MV-4-11 (cell line): ENCODE measurements around the gene GASK1B.

Experiments used
- DNase-seq: peaks from one replicate; lab custom pipeline; 2025; lab: John Stamatoyannopoulos, UW

GASK1B gene

DNA sequence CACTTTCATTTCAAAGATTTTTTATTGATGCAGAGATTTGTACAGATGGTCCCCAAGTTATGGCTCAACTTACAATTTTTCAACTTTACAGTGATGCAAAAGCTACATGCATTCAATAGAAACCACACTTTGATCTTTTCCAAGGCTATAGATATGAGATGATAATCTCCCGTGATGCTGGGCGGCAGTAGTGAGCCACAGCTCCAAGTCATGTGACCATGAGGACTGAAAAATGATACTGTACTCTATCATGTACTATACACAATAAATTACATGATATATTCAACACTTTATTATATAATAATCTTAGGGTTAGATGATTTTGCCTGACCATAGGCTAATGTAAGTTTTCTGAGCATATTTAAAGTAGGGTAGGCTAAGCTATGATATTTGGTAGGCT lies 14.0 kb upstream of the GASK1B start:
- DNase-seq = no peak

DNA sequence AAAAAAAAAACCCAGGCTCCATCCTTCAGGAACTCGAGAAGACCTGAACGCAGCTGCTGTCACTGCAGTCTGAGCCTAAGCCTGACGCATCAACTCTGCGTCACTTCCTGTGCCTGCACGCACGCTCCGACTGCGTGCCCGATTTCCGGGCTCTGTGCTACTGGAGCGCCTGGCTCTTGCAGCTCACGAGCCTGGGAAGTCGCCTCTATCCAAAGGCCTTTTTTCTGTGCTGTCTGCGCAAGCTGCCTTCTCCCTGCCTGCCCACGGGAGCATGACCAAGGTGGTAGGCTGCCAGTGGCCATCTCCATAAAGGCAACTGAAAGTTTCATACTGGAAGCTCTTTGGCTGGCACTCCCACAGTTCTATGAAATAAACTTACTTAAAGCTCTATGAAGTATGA lies 9.9 kb upstream of the GASK1B start:
- DNase-seq = no peak

DNA sequence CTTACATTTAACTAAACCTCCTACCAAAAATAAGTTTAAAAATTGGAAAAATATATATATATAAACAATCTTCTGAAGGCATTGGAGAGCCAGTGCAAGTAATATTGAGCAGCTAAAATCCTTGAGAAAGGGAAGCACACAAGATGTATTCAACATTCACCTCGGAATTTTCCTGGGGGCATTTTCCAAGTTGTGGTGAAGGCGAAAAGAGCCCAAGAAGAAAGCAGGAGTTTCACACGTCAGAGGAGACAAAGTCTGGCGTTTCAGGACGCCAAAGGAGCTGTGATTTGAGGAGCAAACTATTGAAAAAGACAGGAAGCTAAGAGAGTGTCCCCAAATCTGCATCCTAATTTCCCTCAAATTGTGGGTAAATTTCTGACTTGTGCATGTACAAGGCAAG lies 9.1 kb upstream of the GASK1B start:
- DNase-seq = no peak

DNA sequence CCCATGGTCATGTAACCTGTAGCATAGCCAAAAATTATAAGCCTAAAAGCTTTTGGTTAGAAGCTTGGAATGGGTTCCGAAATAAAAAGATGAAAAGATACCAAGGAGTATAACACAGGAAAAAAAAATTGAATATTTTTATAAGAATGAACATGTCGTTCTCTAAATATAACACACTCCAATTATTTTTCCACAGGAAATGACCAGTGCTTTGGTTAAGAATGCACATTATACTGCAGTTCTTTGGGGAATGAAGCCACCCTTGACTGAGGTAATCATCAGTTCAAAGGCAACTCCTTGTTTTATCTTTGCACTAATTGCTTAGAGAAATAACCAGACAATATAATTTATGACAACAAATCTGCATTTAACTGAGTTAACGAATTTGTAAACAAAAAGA lies 6.6 kb upstream of the GASK1B start:
- DNase-seq = no peak

DNA sequence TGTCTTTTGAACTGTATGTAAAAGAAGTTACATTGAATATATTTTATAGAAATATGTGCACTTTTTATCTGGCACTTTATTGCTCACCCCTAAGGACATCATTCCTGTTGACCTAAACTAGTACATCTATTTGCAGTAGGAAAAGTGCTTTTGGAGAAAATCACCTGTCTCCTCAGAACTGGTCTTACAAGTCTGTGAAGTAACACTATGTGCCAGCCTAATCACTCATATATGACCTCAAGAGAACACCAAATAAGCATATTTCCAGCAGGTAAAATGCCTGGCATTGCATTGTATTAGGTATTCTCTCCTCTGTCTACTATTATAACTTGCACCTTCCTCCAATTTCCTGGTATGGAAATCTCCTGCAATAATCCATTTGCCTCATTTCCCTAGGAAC lies 4.0 kb upstream of the GASK1B start:
- DNase-seq = no peak

DNA sequence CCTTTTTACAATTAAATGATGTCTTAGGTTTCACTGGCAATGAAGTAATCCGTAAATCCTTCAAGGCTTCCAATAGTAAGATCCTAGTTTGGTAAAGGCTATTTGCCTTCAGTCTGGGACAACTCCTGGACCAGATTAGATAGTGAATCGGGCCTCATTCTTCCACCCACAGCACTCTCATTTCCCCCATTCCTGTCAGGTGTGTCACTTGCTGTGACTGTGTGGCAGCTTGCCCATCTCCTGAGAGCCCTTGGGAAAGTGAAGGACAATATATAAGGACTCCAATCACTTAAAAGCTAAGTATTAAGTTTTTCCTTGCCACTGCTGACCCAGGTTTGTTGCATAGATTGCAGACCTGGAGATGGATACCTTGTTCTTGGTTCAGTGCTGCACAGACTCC lies 3.3 kb upstream of the GASK1B start:
- no peak for DNase-seq

DNA sequence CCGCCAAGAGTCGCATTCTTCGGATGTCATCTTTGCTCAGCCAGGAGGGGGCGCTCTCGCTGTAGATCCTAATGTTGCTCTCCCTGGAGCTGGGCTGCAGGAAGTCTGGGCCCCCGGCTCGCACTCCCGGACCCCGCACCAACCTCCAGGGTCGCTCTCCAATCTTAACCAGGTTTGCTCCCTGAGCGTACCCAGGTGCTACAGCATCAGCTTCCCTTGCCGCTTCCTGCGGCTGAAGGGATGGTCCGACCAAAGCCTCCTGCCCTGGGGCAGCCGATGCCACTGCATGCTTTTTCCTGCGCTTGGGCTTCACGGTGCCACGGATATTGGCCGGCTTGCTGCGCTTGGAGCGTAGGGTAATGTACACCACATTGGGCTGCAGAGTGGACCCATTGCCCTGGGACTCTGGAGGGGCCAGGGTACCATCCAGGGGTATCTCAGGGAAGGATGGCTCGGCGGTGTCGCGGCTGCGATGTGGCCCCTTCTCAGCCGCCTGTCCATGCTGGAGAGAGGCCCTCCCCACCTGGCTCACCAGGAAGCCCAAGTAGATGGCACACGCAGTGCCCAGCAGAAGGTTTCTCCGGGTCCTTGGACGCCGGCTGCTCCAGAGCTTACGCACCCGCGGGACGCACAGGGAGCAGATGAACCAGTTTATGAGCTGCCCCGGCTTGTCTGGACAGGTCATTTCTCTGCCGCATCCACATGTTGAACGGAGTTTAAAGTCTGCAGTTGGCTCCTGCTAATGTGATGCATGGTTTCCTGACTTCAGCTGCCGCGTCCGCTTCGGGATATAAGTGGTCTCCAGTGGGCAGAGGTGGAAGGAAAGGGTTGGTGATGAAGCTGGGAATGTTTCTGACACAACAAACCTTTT lies 1.9 kb downstream of the GASK1B start:
- no peak for DNase-seq

DNA sequence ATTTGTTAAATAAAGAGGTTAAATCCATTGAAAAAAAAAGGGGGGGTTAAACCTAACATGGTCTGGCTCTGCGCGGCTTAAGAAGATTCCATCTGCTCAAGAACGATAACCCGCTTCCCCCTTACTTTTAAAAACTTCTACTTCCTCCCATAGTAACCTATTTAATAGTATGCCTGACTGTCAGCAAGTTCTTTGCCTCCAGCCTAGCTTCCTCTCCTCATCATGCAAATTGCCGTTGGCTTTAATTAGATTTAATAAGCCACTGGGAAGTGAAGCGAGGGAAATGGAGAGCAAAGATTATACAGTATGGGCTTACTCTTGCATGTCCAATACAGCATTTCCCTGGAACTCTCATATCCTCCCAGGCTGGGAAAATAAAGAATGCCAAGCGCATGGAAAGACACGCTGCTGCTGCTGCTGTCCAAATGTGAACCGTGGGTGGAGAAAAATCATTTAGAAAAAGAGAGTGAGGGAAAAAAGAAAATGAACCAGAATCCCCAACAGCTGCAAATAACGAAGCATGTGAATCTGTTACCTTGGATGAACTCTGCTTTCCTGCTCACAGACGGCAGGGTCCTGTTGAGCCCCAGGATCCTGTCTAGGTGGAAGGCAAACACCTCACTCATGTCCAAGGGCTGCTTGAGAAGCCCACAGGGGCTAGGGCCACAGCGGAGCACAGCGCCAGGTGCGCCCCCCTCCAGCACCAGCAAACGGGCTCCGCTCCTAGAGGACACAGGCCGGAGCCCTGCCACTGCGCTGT lies 2.7 kb downstream of the GASK1B start:
- DNase-seq = peak; percentile 49

DNA sequence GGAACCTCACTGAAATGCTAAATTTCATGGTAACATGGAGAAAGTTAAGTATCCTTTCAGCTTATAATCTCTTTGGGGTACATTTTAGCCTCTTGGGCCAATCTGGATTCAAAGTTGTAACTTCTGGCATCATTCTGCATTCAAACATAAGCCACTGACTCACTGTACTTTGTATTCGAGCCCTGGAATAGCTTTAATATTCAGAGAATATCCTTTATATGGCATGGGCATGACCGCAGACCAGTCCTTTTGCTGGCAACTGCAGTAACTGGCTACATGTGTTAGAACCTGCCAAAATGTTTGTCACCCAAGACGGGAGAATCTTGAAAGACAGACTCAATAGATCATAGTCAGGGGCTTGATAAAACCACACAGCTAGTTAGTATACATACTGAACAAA lies 3.3 kb downstream of the GASK1B start:
- DNase-seq = no peak

DNA sequence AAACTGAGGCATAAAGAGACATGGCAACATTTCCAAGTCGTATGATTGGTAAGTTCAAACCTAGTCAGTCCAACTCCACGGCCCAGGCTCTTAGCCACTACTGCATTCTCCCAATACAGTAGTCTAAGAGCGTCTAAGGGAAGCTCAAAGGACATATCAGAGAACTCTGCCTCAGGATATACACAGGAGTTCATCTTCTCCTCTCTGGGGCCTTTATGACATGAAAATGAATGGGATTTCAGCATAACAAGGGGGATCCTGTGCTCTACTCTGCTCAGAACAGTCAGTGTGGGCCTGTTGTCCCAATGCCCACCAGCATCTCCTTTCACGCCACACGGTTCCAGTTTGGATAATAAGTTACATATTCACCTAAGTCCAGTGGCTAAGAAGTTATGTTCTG lies 4.2 kb downstream of the GASK1B start:
- DNase-seq = no peak

DNA sequence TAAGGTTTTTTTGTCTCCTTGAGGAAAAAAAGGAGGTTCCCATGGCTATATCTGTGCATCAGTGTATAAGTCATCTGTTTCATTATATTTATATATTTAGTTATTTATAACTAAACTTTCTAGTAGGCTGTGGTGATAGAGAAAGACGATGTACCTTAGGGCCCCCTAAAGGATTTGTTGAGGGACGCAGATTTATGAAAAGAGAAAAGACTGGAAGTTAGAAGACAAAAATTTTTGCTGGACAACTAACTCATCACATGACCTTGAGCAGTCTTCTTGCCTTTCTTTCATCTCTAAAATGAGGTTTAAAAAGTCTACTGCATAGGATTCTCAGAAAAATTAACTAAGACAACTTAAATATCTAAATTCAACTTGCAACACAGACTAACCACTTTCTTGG lies 6.1 kb downstream of the GASK1B start:
- no peak for DNase-seq

DNA sequence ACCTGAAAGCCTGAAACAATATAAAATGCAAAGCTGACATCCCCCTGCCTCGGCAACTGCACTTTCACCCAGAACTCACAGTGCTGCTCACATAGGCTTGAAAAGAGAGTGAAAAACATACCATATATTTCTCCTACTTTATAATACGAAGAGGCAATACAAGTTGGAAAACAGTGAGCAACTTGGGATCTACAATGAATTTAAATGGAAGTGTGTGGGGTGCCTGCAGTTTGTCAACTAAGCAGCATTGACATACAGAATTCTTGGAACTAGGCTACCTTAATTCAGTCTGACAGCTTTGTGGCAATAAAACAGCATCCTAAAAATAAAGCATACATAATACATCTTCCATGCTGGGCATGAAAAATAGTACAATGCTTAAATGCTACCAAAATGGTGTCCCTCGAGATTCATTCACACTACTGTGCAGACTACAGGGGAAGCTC lies 8.0 kb downstream of the GASK1B start:
- DNase-seq = no peak

DNA sequence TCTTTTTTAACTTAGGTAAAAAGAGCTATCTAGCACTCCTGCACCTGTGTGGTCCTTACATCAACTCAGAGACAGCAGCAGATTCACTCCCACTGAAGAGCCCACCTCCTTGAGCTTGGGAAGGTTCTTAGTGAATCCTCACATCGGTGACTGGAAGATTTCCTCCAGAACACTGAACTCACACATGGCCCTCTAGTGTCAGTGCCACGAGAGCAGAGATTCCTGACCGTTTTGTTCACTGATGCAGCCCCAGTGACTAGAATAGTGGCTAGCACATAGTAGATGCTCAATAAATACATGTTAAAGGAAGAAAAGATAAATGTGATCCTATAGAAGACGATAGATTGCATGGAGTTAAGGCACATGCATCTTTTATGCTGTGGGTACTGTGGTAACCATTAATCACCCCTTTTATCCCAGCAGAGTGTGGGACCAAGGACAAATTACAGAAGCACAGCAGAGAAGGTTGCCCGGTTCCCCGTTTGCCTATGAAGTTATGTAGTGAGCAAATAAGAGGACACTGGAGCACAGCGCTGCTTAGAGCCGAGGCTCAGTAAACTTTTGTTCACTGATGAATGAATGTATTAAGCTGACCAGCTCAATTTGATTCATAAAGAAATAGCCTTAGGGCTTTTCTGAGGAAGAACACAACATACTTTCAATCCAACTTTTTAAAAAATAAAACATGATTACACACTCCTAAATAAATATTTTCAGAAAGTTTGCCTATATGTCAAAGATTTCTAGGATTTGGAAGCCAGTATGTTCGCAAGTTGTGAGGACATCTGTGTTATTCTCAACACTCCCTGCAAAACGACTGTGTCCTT lies 8.7 kb downstream of the GASK1B start:
- DNase-seq = no peak

DNA sequence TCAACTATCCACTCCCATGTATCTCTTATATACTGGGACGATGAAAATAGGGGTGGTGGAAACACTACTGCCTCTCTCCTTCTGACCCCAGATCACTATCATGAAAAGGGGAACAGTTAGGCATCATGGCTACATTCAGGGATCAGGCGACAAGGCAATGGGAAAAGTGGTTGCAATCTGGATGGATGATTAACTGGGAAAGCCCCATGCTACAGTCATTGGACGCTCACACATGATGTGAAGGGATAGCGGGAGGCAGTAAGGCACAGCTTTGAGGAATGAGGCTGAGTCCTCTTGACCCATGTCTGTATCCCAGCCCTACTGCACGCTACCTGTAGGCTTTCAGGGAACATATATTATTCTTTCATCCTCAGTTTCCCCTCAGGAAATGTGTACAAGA lies 10.2 kb downstream of the GASK1B start:
- no peak for DNase-seq

DNA sequence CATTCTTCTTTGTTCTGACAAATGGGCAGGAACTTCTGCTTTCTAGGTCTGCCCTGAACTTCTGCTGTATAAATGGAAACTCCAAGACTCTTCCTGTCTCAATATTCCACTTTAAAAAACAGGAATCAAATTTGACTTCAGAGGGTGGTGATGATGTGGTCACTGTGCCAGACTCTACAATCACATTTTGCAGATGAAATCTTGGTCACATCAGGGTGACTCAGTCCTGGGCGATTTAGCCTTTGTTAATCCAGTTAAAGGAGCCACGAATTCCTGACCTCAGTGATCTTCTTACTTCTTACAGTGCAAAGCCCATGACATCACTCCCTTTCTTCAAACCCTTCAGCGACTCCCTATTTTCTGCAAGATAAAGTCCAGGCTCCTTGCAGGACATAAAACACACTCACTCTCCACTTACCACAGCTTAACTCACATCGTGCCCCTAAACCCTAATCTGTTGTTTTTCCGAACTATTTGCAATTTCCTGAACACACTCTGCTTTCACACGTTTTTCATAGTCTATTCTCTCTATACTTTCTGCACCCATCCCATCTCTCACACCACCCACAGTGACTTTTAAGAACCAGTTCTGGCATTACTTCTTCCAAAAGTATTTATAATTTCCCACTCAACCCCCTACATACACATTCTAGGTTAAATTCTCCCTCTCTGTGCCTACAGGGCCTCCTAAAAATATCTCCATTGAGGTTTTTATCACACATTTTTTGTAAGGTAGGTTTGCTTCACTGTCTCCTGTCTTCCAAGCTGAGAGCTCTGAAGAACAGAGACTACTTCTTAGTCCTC lies 11.1 kb downstream of the GASK1B start:
- DNase-seq = peak; percentile 85

DNA sequence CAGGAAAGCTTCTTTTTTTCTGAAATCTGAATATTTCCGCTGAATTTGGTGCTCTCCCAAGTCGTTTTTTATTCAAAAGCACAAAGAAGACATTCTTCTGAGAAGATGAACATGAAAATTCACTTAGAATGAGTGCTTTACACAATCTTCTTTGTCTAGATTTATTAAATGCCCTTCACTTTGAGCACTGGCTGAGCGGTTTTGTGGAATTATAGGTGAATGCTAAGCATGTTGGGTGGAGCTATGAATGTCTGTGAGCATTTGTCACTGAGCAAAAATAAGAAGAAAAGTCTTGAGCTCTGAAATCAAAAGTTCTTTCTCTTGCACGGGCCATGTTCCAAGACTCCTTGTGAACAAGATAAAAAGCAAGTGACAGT lies 13.1 kb downstream of the GASK1B start:
- DNase-seq = no peak

DNA sequence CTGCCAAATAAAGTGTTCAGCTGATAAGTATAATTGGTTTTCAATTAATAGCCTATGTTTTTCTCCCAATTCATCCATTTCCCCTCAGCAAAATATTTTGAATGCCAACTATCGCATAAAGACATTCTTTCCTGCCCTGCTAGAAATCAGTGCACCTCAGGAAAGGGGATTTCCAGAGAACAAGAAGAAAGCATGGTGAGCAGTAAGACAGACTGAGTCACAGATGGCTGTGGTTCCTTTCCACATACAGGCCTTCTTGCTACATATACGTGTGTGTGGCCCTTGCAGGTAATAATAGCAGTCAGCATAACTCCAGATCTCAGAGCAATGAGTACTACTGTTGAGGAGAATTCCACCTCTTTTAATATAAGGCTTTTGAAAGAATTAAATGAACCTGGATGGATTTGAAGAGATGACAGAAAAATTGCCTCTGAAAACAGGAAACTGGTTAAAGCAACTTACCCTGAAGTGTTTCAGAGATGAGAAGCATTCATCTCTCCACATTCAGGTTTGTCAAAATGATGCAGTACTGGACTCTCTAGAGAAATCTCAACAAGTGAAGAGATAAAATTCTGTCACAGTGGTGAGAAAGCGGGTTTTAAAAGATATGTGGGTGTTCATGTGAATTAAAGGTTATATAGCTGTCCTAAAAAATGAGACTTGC lies 13.6 kb downstream of the GASK1B start:
- DNase-seq = no peak

DNA sequence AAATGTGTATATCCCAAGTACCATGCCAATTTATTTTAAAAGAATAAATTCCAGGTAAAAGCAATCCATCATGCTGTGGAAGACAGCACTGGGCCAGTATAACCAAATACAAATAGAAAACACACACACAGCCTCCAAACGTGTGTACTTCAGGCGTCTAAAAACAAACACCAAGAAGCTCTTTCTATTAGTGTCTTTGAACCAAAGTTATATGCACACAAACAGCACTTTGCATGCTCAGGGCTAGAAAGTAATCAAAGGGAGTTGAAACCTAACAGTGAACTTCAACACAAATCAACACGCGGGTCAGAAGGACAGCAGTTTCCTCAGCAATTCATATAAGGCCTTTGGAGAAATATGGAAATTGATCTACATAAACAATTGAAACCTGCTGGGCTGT lies 15.4 kb downstream of the GASK1B start:
- DNase-seq = no peak

DNA sequence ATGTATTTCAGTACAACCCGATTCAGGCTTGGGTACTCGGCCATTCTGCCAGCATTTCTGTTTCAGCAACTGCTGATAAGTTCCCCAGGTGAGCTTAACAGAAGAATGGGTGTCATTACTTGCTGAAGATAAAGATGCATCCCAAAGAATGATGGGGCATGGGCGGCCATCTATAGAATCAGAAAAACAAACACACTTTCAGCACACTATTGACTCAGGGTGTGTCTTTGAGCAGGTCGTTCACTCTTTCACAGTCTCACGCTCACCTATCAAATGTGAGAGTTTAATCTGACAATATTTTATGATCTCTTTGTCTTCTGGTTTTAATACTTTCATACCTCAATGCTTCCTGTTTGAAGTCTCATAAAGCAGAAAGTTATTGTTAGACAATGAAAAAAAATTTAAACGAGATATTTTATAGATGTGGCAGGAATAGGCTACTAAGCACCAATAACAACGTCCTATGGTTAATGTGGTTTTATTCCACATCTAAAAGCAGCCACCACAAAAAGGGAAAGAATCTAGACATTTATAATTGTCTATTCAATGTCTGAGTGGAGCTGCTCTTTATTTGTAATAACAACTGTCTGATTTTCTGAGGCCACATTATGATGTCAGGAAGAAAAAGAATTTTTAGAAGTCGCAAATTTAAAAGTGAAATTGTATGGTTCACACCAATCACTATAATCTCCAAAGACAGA lies 17.0 kb downstream of the GASK1B start:
- no peak for DNase-seq

DNA sequence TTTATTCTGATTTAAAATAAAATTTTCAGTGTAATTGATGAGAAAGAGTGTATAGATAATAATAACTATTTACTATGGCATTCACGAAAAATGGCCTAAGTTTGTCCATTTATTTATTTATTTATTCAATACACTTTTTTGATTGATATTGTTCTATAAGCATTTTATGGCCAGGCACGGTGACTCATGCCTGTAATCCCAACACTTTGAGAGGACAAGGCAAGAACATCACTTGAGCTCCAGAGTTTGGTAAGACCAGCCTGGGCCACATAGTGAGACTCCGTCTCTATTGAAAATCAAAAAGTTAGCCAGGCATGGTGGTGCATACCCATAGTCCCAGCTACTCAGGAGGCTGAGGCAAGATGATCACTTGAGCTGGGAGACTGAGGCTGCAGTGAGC lies 25.7 kb downstream of the GASK1B start:
- DNase-seq = no peak

DNA sequence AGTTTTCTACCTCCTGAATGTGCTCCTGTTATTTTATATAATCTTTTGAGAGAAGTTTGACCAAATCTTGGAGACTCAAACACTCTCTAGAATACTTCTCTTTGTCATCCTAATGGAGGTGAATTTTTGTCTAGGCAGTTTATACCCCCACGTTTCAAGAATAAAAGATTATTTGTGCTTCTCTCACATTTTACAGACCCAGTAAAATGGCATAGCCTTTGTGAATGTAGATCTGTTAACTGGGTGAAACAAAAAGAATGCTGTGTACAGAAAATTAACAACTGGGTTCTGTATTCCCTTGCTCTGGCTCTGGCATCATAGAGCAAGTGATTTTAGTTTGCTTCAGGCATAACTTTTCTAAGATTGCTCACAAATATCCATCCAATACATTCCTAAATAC lies 26.1 kb downstream of the GASK1B start:
- DNase-seq = no peak
